ENCODE results near the gene OR10D3. TPM values are rescaled to one million over a fixed set of nuclear protein-coding genes. Genes with fewer than 3 reads are reported as not detected.

OR10D3 gene
- total RNA-seq, 1 donor from 2014 or later: not detected

DNA sequence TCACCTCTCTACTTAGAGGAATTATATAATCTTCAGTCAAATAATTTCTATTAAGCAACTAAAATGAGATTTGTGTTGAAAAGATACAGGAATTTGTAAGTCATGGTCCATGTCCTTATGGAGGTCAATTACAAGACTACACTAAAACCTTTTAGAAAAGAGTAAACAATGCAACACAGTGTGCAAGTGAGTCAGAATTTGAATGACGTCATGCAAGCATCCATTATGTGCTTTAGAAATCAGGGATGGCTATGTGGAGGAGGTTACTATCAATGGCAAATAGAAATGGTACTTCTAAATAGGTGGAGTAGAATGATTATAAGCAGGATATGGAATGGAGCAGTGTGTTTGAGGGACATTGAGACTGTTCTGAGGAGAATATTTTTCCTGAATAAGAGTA lies 16.6 kb downstream of the OR10D3 start:
- Histone ChIP-seq H3K27ac (no peak overlapping the region), H3K4me3 (no peak overlapping the region), H3K4me1 (no peaks in the 10 kb centered on the region), H3K36me3 (no peaks in the 10 kb centered on the region), H3K9me3 (no peaks in the 10 kb centered on the region), H3K27me3 (no peaks in the 10 kb centered on the region)
- DNase-seq (ENCODE audit: extremely low spot score in 2 of 2): no peak
- intact Hi-C loops (cut with DNase I): no loop called here
- TF ChIP-seq, protein P1, sequence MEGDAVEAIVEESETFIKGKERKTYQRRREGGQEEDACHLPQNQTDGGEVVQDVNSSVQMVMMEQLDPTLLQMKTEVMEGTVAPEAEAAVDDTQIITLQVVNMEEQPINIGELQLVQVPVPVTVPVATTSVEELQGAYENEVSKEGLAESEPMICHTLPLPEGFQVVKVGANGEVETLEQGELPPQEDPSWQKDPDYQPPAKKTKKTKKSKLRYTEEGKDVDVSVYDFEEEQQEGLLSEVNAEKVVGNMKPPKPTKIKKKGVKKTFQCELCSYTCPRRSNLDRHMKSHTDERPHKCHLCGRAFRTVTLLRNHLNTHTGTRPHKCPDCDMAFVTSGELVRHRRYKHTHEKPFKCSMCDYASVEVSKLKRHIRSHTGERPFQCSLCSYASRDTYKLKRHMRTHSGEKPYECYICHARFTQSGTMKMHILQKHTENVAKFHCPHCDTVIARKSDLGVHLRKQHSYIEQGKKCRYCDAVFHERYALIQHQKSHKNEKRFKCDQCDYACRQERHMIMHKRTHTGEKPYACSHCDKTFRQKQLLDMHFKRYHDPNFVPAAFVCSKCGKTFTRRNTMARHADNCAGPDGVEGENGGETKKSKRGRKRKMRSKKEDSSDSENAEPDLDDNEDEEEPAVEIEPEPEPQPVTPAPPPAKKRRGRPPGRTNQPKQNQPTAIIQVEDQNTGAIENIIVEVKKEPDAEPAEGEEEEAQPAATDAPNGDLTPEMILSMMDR (IDR thresholded peaks at IDR 0.05): no peak
- no peak for TF ChIP-seq POLR2A (IDR thresholded peaks at IDR 0.05)
- TF ChIP-seq POLR2AphosphoS5 (IDR thresholded peaks at IDR 0.05; ENCODE audit: insufficient read depth in 1 of 2, low read depth in 1 of 2): no peak

DNA sequence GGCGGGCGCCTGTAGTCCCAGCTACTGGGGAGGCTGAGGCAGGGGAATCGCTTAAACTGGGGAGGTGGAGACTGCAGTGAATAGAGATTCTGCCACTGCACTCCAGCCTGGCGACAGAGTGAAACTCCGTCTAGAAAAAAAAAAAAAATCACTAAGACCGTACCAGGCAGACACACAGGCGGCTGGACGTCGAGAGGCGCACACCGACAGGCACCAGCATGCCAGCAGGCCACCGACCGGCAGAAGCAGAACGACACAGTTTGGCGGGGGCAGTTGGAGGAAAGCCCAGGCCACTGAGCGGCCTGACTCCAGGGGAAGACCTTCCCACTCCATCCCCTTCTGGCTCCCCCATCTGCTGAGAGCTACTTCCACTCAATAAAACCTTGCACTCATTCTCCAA lies 17.5 kb downstream of the OR10D3 start:
- Histone ChIP-seq H3K27me3 (no peaks in the 10 kb centered on the region), H3K27ac (no peak overlapping the region), H3K4me1 (no peaks in the 10 kb centered on the region)

DNA sequence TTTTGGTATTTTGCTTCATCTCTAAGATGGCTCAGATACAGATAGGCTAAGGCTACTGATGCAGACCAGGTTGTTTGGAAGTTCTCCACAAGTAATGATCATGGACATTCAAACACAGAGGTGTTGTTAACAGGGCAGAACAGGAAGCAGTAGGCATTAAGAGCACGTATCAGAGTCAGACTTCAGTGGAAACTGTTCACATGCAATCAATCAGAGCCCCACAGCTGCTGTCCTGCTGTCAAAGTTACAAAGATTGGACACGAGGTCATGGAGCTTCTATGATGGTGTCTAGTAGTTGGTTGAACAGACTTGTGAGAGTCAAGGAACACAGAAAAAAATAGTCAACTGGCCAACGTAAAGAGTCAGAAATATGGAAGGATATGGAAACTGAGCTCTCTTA lies 19.8 kb downstream of the OR10D3 start:
- H3K4me1 ChIP-seq: no peaks in the 10 kb centered on the region
- intact Hi-C loops (cut with DNase I): no loop called here

More for the DNA sequence above, 17.5 kb downstream of the OR10D3 start:
- no peak for TF ChIP-seq POLR2A (IDR thresholded peaks at IDR 0.05)
- TF ChIP-seq POLR2AphosphoS5 (IDR thresholded peaks at IDR 0.05; ENCODE audit: insufficient read depth in 1 of 2, low read depth in 1 of 2): no peak
- TF ChIP-seq, protein P1 (IDR thresholded peaks at IDR 0.05): no peak
- Histone ChIP-seq H3K4me3 (no peak overlapping the region), H3K36me3 (no peaks in the 10 kb centered on the region), H3K9me3 (no peaks in the 10 kb centered on the region)
- intact Hi-C loops (cut with DNase I): no loop called here
- DNase-seq (ENCODE audit: extremely low spot score in 2 of 2): no peak

DNA sequence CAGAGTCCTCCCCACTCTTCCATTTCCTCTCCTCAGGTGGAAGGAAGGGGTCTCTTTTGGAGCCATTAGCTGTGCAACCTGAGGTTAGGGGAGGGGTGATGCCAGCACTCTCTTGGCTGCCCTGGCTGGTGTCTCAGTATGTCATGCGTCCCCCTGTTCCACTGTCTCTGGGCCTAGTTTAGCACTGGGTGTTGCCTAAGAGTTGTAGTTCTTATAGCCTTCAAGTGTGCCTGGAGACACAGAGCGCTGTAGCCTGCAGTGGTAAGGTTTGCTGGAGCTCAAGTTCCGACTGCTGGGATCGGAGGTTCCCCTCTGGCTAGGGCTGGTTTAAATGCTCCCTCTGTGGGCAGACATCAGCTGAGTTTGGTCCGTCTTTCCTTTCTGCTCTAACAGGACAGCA lies 20.9 kb downstream of the OR10D3 start:
- no peak for DNase-seq (ENCODE audit: extremely low spot score in 2 of 2)
- H3K36me3 ChIP-seq: no peaks in the 10 kb centered on the region
- no peak overlapping the region for H3K4me3 ChIP-seq
- no peaks in the 10 kb centered on the region for H3K4me1 ChIP-seq
- intact Hi-C loops (cut with DNase I): no loop called here
- H3K9me3 ChIP-seq: no peaks in the 10 kb centered on the region
- no peak overlapping the region for H3K27ac ChIP-seq
- TF ChIP-seq POLR2AphosphoS5 (IDR thresholded peaks at IDR 0.05; ENCODE audit: insufficient read depth in 1 of 2, low read depth in 1 of 2): no peak
- H3K27me3 ChIP-seq: no peaks in the 10 kb centered on the region

More for the DNA sequence above, 19.8 kb downstream of the OR10D3 start:
- no peaks in the 10 kb centered on the region for H3K27me3 ChIP-seq
- no peak overlapping the region for H3K4me3 ChIP-seq
- H3K36me3 ChIP-seq: no peaks in the 10 kb centered on the region
- no peak overlapping the region for H3K27ac ChIP-seq
- DNase-seq (ENCODE audit: extremely low spot score in 2 of 2): no peak
- no peaks in the 10 kb centered on the region for H3K9me3 ChIP-seq
- TF ChIP-seq POLR2A (IDR thresholded peaks at IDR 0.05): no peak

DNA sequence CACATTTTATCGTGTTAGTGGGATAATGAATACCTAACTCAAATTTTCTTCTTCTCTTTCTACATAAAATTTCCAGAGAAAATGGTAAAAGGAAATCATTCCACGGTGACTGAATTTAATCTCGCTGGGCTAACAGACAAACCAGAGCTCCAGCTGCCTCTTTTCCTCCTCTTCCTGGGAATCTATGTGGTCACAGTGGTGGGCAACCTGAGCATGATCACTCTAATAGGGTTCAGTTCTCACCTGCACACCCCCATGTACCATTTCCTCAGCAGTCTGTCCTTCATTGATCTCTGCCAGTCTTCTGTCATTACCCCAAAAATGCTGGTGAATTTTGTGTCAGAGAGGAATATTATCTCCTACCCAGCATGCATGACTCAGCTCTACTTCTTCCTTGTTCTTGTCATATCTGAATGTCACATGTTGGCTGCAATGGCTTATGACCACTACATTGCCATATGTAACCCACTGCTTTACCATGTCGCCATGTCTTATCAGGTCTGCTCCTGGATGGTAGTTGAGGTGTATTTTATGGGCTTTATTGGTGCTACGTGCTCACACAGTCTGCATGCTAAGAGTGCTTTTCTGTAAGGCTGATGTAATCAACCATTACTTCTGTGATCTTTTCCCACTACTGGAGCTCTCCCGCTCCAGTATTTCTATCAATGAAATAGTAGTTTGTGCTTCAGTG lies 24.1 kb downstream of the OR10D3 start:
- TF ChIP-seq, protein P1 (IDR thresholded peaks at IDR 0.05): no peak
- TF ChIP-seq POLR2AphosphoS5 (IDR thresholded peaks at IDR 0.05; ENCODE audit: insufficient read depth in 1 of 2, low read depth in 1 of 2) (no peak), POLR2A (IDR thresholded peaks at IDR 0.05) (no peak)
- no peak for DNase-seq (ENCODE audit: extremely low spot score in 2 of 2)
- Histone ChIP-seq H3K27me3 (no peaks in the 10 kb centered on the region), H3K27ac (no peak overlapping the region), H3K9me3 (no peaks in the 10 kb centered on the region), H3K36me3 (no peaks in the 10 kb centered on the region), H3K4me1 (no peaks in the 10 kb centered on the region), H3K4me3 (no peak overlapping the region)
- intact Hi-C loops (cut with DNase I): no loop called here

DNA sequence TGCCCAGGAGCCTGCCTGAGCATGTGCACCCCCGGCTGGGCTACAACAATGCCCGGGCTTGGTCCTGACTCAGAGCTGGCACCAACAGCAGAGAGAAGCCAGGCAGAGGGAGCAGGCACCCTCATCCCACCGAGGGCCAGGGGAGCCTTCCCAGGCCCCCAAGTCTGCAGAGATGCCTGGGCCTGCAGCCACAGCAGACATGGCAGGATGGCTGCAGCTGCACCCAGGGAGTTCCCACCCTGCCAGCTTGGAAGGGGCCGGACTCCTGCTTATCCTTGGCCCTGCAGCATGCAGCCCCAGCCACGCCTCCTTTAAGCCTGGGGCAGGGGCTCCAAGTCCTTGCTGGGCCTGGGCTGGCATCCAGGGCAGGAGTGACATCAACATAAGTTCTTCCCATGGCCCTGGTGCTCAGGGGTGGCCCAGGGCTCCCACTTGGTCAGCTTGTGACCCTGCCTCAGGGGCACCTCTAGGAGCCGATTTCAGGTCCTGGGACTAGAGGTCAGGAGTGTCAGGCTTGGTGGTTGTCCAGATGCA lies 26.7 kb downstream of the OR10D3 start:
- Histone ChIP-seq H3K36me3 (no peaks in the 10 kb centered on the region), H3K27me3 (no peaks in the 10 kb centered on the region), H3K4me1 (no peaks in the 10 kb centered on the region), H3K4me3 (no peak overlapping the region), H3K9me3 (no peaks in the 10 kb centered on the region), H3K27ac (no peak overlapping the region)
- intact Hi-C loops (cut with DNase I): no loop called here
- no peak for DNase-seq (ENCODE audit: extremely low spot score in 2 of 2)
- no peak for TF ChIP-seq POLR2AphosphoS5 (IDR thresholded peaks at IDR 0.05; ENCODE audit: insufficient read depth in 1 of 2, low read depth in 1 of 2)
- TF ChIP-seq, protein P1 (IDR thresholded peaks at IDR 0.05): no peak
- no peak for TF ChIP-seq POLR2A (IDR thresholded peaks at IDR 0.05)

All from vagina (tissue), 2 donors.